T-helper 2 cell (primary cell): ENCODE measurements around the gene COX4I1.

Source experiments
- DNase-seq, 5 experiments: peaks; one replicate each; pipeline versions ENCODE4 v3.0.0 to v3.0.0-alpha.2; 2012 to 2022

The COX4I1 gene

GRCh38 chr16:85844169-85844481 lies 44.6 kb downstream of the COX4I1 start:
- DNase-seq: no peak

- DNase-seq: no peak
Observed at GRCh38 chr16:85844786-85845185, 45.3 kb downstream of the COX4I1 start.

GRCh38 chr16:85845266-85845665 lies 45.8 kb downstream of the COX4I1 start:
- DNase-seq: no peak

- DNase-seq: no peak
Observed at GRCh38 chr16:85846461-85846860, 47.0 kb downstream of the COX4I1 start.

- DNase-seq: no peak
Observed at GRCh38 chr16:85847036-85847435, 47.5 kb downstream of the COX4I1 start.

- no peak for DNase-seq
Observed at GRCh38 chr16:85847681-85848601, 48.4 kb downstream of the COX4I1 start.

GRCh38 chr16:85848986-85849385 lies 49.5 kb downstream of the COX4I1 start:
- no peak for DNase-seq

GRCh38 chr16:85849388-85849787 lies 49.9 kb downstream of the COX4I1 start:
- no peak for DNase-seq

GRCh38 chr16:85850344-85850880 lies 50.9 kb downstream of the COX4I1 start:
- no peak for DNase-seq

- no peak for DNase-seq
Observed at GRCh38 chr16:85851034-85851785, 51.7 kb downstream of the COX4I1 start.

- DNase-seq: no peak
Observed at GRCh38 chr16:85853547-85854545, 54.4 kb downstream of the COX4I1 start.

- DNase-seq: no peak
Observed at GRCh38 chr16:85854935-85855334, 55.4 kb downstream of the COX4I1 start.

GRCh38 chr16:85856079-85856478 lies 56.6 kb downstream of the COX4I1 start:
- no peak for DNase-seq

- no peak for DNase-seq
Observed at GRCh38 chr16:85856585-85856984, 57.1 kb downstream of the COX4I1 start.
